Effector memory CD8-positive, alpha-beta T cell (primary cell): ENCODE results near the gene GAGE12G.
"Not testable (repeated sequence)": the region's sequence is repeated elsewhere in the genome, so short reads cannot be mapped to it uniquely, and the experiment has no call there.

Experiments used
- ATAC-seq: fragments of 150-1000 bp; cut with Tn5 transposase; replicated peaks from 2 replicates; pipeline ENCODE4 v1.10.0; 2021; ENCODE audit warnings: mild to moderate bottlenecking, moderate library complexity
- DNase-seq, 3 experiments: peaks; one replicate each; pipeline ENCODE4 v3.0.0; 2021
- H3K27ac Mint-ChIP-seq, 2 donors: one replicate each; pipeline ENCODE4 v1.8.0; 2022; ENCODE audit warnings: mild to moderate bottlenecking in 2 of 2, mixed read lengths in 2 of 2, moderate library complexity in 2 of 2
- H3K27me3 Mint-ChIP-seq, 2 donors: one replicate each; pipeline ENCODE4 v1.8.0; 2022; ENCODE audit warnings: mixed read lengths in 2 of 2
- H3K36me3 Mint-ChIP-seq: one replicate; pipeline ENCODE4 v1.8.0; 2022; ENCODE audit warnings: mild to moderate bottlenecking, moderate library complexity, mixed read lengths; ENCODE audit not compliant: insufficient read depth
- H3K4me1 Mint-ChIP-seq, 2 donors: one replicate each; pipeline ENCODE4 v1.8.0; 2022; ENCODE audit warnings: low read depth in 2 of 2, mixed read lengths in 2 of 2
- H3K4me3 Mint-ChIP-seq, 2 donors: one replicate each; pipeline ENCODE4 v1.8.0; 2022; ENCODE audit warnings: mild to moderate bottlenecking in 2 of 2, mixed read lengths in 2 of 2, moderate library complexity in 2 of 2
- H3K9me3 Mint-ChIP-seq, 2 donors: one replicate each; pipeline ENCODE4 v1.8.0; 2022; ENCODE audit warnings: mixed read lengths in 2 of 2
- total RNA-seq, 9 experiments: gene quantifications; one replicate each; lab custom pipeline; 2026; lab: John Stamatoyannopoulos, UW

Gene GAGE12G
- 0 reads per million in 9 experiments for total RNA-seq

GRCh38 chrX:49570100-49570499, at the start of gene GAGE12G:
GAGE12G (plus strand) TSS chrX:49570400; CDS start chrX:49571555, 1,155 bp downstream.
- not testable (repeated sequence) for H3K4me1 Mint-ChIP-seq, H3K27me3 Mint-ChIP-seq, H3K4me3 Mint-ChIP-seq, H3K36me3 Mint-ChIP-seq, ATAC-seq, DNase-seq, H3K9me3 Mint-ChIP-seq, H3K27ac Mint-ChIP-seq

GRCh38 chrX:49531877-49532276, 38.3 kb upstream of the GAGE12G start, which contains the start of gene GAGE12C:
GAGE12C (plus strand) TSS chrX:49532177; CDS start chrX:49533332, 1,155 bp downstream.
- not testable (repeated sequence) for ATAC-seq, H3K27me3 Mint-ChIP-seq, H3K27ac Mint-ChIP-seq, H3K4me1 Mint-ChIP-seq, H3K36me3 Mint-ChIP-seq, H3K9me3 Mint-ChIP-seq, H3K4me3 Mint-ChIP-seq, DNase-seq

DNA sequence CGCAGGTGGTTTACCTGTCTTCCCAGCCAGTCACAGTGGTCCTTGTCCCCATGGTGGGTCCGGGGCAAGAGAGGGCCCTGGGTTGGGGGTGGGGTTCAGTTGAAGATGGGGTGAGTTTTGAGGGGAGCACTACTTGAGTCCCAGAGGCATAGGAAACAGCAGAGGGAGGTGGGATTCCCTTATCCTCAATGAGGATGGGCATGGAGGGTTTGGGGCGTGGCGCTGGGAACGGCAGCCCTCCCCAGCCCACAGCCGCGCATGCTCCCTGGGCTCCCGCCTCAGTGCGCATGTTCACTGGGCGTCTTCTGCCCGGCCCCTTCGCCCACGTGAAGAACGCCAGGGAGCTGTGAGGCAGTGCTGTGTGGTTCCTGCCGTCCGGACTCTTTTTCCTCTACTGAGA, 28.8 kb upstream of the GAGE12G start, which contains the start of gene GAGE12D:
Gene GAGE12D (plus strand): TSS at position 301 of the 400 bp plus-strand sequence. CDS start 1,155 bp downstream, outside the sequence.
- not testable (repeated sequence) for H3K9me3 Mint-ChIP-seq, H3K4me1 Mint-ChIP-seq, ATAC-seq, DNase-seq, H3K4me3 Mint-ChIP-seq, H3K27ac Mint-ChIP-seq, H3K36me3 Mint-ChIP-seq, H3K27me3 Mint-ChIP-seq

- not testable (repeated sequence) for H3K4me3 Mint-ChIP-seq, ATAC-seq, H3K36me3 Mint-ChIP-seq, H3K4me1 Mint-ChIP-seq, DNase-seq, H3K27me3 Mint-ChIP-seq, H3K27ac Mint-ChIP-seq, H3K9me3 Mint-ChIP-seq
Measured at GRCh38 chrX:49550989-49551388, 19.2 kb upstream of the GAGE12G start, which contains the start of gene GAGE12E. GAGE12E (plus strand) TSS chrX:49551289; CDS start chrX:49552444, 1,155 bp downstream.

DNA sequence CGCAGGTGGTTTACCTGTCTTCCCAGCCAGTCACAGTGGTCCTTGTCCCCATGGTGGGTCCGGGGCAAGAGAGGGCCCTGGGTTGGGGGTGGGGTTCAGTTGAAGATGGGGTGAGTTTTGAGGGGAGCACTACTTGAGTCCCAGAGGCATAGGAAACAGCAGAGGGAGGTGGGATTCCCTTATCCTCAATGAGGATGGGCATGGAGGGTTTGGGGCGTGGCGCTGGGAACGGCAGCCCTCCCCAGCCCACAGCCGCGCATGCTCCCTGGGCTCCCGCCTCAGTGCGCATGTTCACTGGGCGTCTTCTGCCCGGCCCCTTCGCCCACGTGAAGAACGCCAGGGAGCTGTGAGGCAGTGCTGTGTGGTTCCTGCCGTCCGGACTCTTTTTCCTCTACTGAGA, 9.7 kb upstream of the GAGE12G start, which contains the start of gene GAGE12F:
Gene GAGE12F (plus strand): TSS at position 301 of the 400 bp plus-strand sequence. CDS start 1,155 bp downstream, outside the sequence.
- DNase-seq, H3K27me3 Mint-ChIP-seq, H3K4me1 Mint-ChIP-seq, H3K4me3 Mint-ChIP-seq, H3K27ac Mint-ChIP-seq, H3K36me3 Mint-ChIP-seq, H3K9me3 Mint-ChIP-seq, ATAC-seq: not testable (repeated sequence)

DNA sequence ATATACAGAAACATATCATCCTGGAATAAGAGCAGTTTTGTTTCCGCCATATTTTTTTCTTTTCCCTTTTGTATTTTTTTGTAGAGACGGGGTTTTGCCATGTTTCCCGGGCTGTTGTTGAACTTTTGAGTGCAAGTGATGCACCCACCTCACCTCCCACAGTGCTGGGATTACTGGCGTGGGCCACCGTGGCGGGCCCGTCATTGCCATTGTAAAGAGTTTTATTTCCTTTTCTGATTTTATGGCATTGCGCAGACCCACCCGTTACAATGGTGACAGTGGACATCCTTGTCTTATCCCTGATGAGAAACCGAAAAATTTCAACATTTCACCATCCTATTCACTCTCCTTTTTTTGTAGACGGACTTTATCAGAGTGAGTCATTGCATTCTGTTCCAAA, 1.5 kb upstream of the GAGE12G start:
- H3K9me3 Mint-ChIP-seq, ATAC-seq, H3K4me1 Mint-ChIP-seq, H3K27me3 Mint-ChIP-seq, H3K4me3 Mint-ChIP-seq, DNase-seq, H3K27ac Mint-ChIP-seq, H3K36me3 Mint-ChIP-seq: not testable (repeated sequence)

DNA sequence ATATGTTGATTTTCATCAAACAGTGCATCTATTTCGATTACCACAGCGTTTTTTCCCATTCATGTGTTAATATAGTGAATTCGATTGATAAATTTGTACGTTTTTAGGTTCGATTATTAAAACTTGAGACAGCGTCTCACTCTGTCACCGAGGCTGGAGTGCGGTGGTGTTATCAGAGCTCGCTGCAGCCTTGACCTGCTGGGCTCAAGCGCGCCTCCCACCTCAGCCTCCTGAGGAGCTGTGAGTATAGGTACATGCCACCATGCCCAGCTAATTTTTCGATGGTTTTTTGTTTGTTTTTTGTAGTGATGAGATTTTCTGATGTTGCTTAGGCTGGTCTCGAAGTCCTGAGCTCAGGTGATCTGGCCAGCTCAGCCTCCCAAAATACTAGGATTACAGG, 1.0 kb upstream of the GAGE12G start:
- not testable (repeated sequence) for H3K9me3 Mint-ChIP-seq, H3K27ac Mint-ChIP-seq, H3K36me3 Mint-ChIP-seq, H3K27me3 Mint-ChIP-seq, DNase-seq, H3K4me1 Mint-ChIP-seq, ATAC-seq, H3K4me3 Mint-ChIP-seq

DNA sequence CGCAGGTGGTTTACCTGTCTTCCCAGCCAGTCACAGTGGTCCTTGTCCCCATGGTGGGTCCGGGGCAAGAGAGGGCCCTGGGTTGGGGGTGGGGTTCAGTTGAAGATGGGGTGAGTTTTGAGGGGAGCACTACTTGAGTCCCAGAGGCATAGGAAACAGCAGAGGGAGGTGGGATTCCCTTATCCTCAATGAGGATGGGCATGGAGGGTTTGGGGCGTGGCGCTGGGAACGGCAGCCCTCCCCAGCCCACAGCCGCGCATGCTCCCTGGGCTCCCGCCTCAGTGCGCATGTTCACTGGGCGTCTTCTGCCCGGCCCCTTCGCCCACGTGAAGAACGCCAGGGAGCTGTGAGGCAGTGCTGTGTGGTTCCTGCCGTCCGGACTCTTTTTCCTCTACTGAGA, 9.4 kb downstream of the GAGE12G start, which contains the start of gene GAGE12H:
Gene GAGE12H (plus strand): TSS at position 301 of the 400 bp plus-strand sequence. CDS start 1,155 bp downstream, outside the sequence.
- not testable (repeated sequence) for H3K27me3 Mint-ChIP-seq, H3K4me1 Mint-ChIP-seq, ATAC-seq, H3K27ac Mint-ChIP-seq, H3K4me3 Mint-ChIP-seq, DNase-seq, H3K36me3 Mint-ChIP-seq, H3K9me3 Mint-ChIP-seq

DNA sequence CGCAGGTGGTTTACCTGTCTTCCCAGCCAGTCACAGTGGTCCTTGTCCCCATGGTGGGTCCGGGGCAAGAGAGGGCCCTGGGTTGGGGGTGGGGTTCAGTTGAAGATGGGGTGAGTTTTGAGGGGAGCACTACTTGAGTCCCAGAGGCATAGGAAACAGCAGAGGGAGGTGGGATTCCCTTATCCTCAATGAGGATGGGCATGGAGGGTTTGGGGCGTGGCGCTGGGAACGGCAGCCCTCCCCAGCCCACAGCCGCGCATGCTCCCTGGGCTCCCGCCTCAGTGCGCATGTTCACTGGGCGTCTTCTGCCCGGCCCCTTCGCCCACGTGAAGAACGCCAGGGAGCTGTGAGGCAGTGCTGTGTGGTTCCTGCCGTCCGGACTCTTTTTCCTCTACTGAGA, 19.0 kb downstream of the GAGE12G start, which contains the start of gene GAGE2A:
Gene GAGE2A (plus strand): TSS at position 301 of the 400 bp plus-strand sequence. CDS start 1,155 bp downstream, outside the sequence.
- H3K4me1 Mint-ChIP-seq, ATAC-seq, H3K36me3 Mint-ChIP-seq, H3K9me3 Mint-ChIP-seq, H3K4me3 Mint-ChIP-seq, H3K27ac Mint-ChIP-seq, DNase-seq, H3K27me3 Mint-ChIP-seq: not testable (repeated sequence)

- ATAC-seq, H3K4me1 Mint-ChIP-seq, H3K36me3 Mint-ChIP-seq, H3K9me3 Mint-ChIP-seq, H3K27me3 Mint-ChIP-seq, H3K4me3 Mint-ChIP-seq, H3K27ac Mint-ChIP-seq: not testable (repeated sequence)
- peak in 1 of 3 experiments; percentile 1 for DNase-seq
Measured at GRCh38 chrX:49589769-49590478, 19.7 kb downstream of the GAGE12G start.

GRCh38 chrX:49590488-49590887, 20.3 kb downstream of the GAGE12G start:
- H3K9me3 Mint-ChIP-seq, H3K36me3 Mint-ChIP-seq, H3K4me1 Mint-ChIP-seq, H3K27me3 Mint-ChIP-seq, H3K27ac Mint-ChIP-seq, ATAC-seq, H3K4me3 Mint-ChIP-seq, DNase-seq: not testable (repeated sequence)

- H3K4me3 Mint-ChIP-seq, ATAC-seq, H3K27me3 Mint-ChIP-seq, H3K4me1 Mint-ChIP-seq, H3K27ac Mint-ChIP-seq, H3K36me3 Mint-ChIP-seq, H3K9me3 Mint-ChIP-seq, DNase-seq: not testable (repeated sequence)
Measured at GRCh38 chrX:49598720-49599119, 28.5 kb downstream of the GAGE12G start, which contains the start of gene GAGE1. GAGE1 (plus strand) TSS chrX:49599020; CDS start chrX:49600175, 1,155 bp downstream.

DNA sequence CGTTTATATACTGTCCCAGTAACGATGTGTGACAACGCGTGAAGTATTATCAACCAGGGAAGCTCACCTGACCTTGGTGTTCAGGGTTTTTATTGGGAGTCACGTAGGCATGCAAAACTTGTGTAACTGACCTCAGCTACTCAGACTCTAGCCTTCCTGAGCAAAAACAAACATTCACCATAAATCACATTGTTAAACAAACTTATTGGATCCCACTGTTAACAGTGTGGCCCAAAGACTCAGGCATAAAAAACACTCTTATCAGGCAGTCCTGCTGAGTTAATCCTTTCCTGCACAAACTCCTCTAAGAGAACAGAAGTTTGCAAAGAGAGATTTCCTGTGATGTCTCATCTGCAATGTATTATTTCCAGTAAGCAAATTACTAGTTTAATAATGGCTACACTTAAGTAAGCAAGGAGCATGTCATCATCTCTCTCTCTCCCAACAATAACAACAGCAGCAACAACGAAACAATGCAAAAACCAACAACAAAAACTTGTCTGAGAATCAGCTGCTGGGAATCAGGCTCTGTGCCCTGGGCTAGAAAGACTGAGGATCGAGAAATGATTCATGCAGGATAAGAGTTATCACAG, 40.6 kb downstream of the GAGE12G start:
- Mint-ChIP-seq H3K4me1 (no peaks in the 10 kb centered on the region), H3K4me3 (no peak overlapping the region), H3K36me3 (no peaks in the 10 kb centered on the region), H3K9me3 (no peaks in the 10 kb centered on the region), H3K27ac (no peak overlapping the region), H3K27me3 (peaks cover 6 to 7% of the 10 kb centered on the region in 2 donors)
- ATAC-seq (no peak), DNase-seq (no peak)
